Smooth muscle cell (in vitro differentiated cells): ENCODE data around the gene EXD3. TPM values are rescaled to one million over a fixed set of nuclear protein-coding genes. Genes with fewer than 3 reads are reported as not detected.

Experiments
- DNase-seq: peaks from one replicate; lab custom pipeline; 2025; ENCODE audit not compliant: unreplicated experiment; lab: John Stamatoyannopoulos, UW
- H2AFZ ChIP-seq: fragments of 200-600 bp; sonication (generic); 2 replicates; pipeline ENCODE4 v1.6.0; 2016; ENCODE audit warnings: antibody characterized with exemption, low read depth, mild to moderate bottlenecking
- H3F3A ChIP-seq: fragments of 200-600 bp; sonication (generic); 2 replicates; pipeline ENCODE4 v1.6.0; 2017; ENCODE audit warnings: antibody characterized with exemption, low read depth
- H3K27ac ChIP-seq: fragments of 200-600 bp; sonication (generic); 2 replicates; pipeline ENCODE4 v1.5.1; 2016; ENCODE audit warnings: low read depth, mild to moderate bottlenecking
- H3K27me3 ChIP-seq: fragments of 200-600 bp; sonication (generic); 2 replicates; pipeline ENCODE4 v1.6.1; 2016; ENCODE audit warnings: low read depth, mild to moderate bottlenecking
- H3K36me3 ChIP-seq: fragments of 200-600 bp; sonication (generic); 2 replicates; pipeline ENCODE4 v1.5.1; 2016; ENCODE audit warnings: low read depth
- H3K4me1 ChIP-seq: fragments of 200-600 bp; sonication (generic); 2 replicates; pipeline ENCODE4 v1.5.1; 2016; ENCODE audit warnings: low read depth
- H3K4me2 ChIP-seq: fragments of 200-600 bp; sonication (generic); 2 replicates; pipeline ENCODE4 v1.6.0; 2016; ENCODE audit warnings: mild to moderate bottlenecking
- H3K4me3 ChIP-seq: fragments of 200-600 bp; sonication (generic); 2 replicates; pipeline ENCODE4 v1.5.1; 2016; ENCODE audit warnings: mild to moderate bottlenecking
- H3K79me2 ChIP-seq: fragments of 200-600 bp; sonication (generic); 2 replicates; pipeline ENCODE4 v1.6.0; 2016; ENCODE audit warnings: low read depth, mild to moderate bottlenecking
- H3K9ac ChIP-seq: fragments of 200-600 bp; sonication (generic); 2 replicates; pipeline ENCODE4 v1.6.0; 2016; ENCODE audit warnings: low read depth
- H3K9me3 ChIP-seq: fragments of 200-600 bp; sonication (generic); replicated peaks from 2 replicates; pipeline ENCODE4 v1.5.1; 2016; ENCODE audit warnings: low read depth
- H4K20me1 ChIP-seq: fragments of 200-600 bp; sonication (generic); 2 replicates; pipeline ENCODE4 v1.6.0; 2016; ENCODE audit warnings: low read depth
- CTCF ChIP-seq: fragments of 200-600 bp; sonication (generic); IDR thresholded peaks from 2 replicates; pipeline ENCODE4 v1.5.1; 2017; ENCODE audit warnings: borderline replicate concordance, mild to moderate bottlenecking, antibody characterized with exemption; ENCODE audit not compliant: insufficient read depth, poor library complexity, severe bottlenecking
- WGBS: methylation state at CpG from one replicate; pipeline ENCODE4 v1.1.7; 2016; ENCODE audit warnings: low lambda C conversion rate; 5-methylcytosine and 5-hydroxymethylcytosine counted together
- polyA plus RNA-seq: library from polyadenylated mRNA; unstranded; fragments of >200 nt; fragmentation: Nextera tagmentation; extraction: Ambion mirVana; gene quantifications from 2 replicates; pipeline ENCODE4 v1.2.1, GENCODE V29; 2016
- total RNA-seq: library from RNA; depleted of rRNA; stranded (reverse); fragments of >200 nt; gene quantifications from 2 replicates; pipeline ENCODE4 v1.2.3, GENCODE V29; 2014

EXD3 gene
- total and polyA plus RNA-seq, 2 experiments from 2014 or later: 3.1 to 15.7 TPM

DNA sequence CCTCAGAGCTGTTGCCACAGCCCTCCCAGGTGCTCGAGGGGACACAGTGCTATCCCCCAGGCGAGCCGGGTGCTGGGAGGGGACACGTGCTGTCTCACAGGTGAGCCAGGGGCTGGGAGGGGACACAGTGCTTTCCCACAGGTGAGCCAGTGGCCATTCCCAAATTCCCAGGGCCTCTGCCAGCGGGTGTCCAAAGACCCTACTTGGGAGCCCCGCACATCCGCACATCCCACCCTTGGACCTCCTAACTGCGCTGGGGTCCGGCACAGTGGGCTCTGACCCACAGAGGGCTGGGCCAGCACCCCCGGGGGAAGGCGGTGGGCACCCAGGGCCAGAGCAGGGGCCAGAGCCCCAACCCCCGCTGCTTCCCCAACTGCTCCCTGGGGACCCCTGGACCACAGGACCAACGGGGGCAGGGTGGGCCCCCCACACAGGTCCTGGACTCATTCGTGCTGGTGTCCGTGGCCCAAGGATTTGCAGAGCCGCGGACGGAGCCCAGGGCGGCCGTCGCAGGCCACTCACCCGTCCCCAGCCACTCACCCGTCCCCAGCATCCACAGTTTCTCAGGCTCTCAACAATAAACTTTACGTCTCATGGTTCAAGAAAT lies 17.9 kb downstream of the EXD3 start:
- TF ChIP-seq CTCF: no peak
- DNase-seq: no peak

GRCh38 chr9:137403269-137403668 lies 19.7 kb downstream of the EXD3 start:
- Histone ChIP-seq H4K20me1 (peaks cover 44% of the 10 kb centered on the region), H2AFZ (no peak overlapping the region), H3K4me3 (no peak overlapping the region), H3K36me3 (no peaks in the 10 kb centered on the region), H3K4me2 (no peak overlapping the region), H3K9me3 (no peaks in the 10 kb centered on the region), H3K79me2 (no peaks in the 10 kb centered on the region), H3K9ac (no peak overlapping the region), H3F3A (no peaks in the 10 kb centered on the region), H3K27ac (no peak overlapping the region), H3K4me1 (no peaks in the 10 kb centered on the region), H3K27me3 (no peaks in the 10 kb centered on the region)
- no peak for TF ChIP-seq CTCF
- no peak for DNase-seq
- WGBS: 95% methylated on average over 15 of the region's 15 CpGs

More for the DNA sequence above, 17.9 kb downstream of the EXD3 start:
- Histone ChIP-seq H3K36me3 (no peaks in the 10 kb centered on the region), H3K27ac (no peak overlapping the region), H3K4me1 (no peaks in the 10 kb centered on the region), H3K9me3 (no peaks in the 10 kb centered on the region), H3K4me3 (no peak overlapping the region), H2AFZ (no peak overlapping the region), H3K27me3 (no peaks in the 10 kb centered on the region), H3K9ac (no peak overlapping the region), H4K20me1 (peaks cover 56% of the 10 kb centered on the region), H3F3A (no peaks in the 10 kb centered on the region), H3K4me2 (no peak overlapping the region), H3K79me2 (no peaks in the 10 kb centered on the region)
- WGBS: 93% methylated on average over 20 of the region's 24 CpGs

- peaks cover 40% of the 10 kb centered on the region for H4K20me1 ChIP-seq
- WGBS: 97% methylated on average over 11 of the region's 11 CpGs
- H3K4me2 ChIP-seq: no peak overlapping the region
- H2AFZ ChIP-seq: no peak overlapping the region
- H3K9me3 ChIP-seq: no peaks in the 10 kb centered on the region
- H3F3A ChIP-seq: no peaks in the 10 kb centered on the region
- H3K36me3 ChIP-seq: no peaks in the 10 kb centered on the region
- no peak overlapping the region for H3K9ac ChIP-seq
- no peaks in the 10 kb centered on the region for H3K4me1 ChIP-seq
- no peaks in the 10 kb centered on the region for H3K27me3 ChIP-seq
- no peak for TF ChIP-seq CTCF
- H3K79me2 ChIP-seq: no peaks in the 10 kb centered on the region
- no peak for DNase-seq
- no peak overlapping the region for H3K4me3 ChIP-seq
- H3K27ac ChIP-seq: no peak overlapping the region
These were observed 20.2 kb downstream of the EXD3 start for GRCh38 chr9:137402746-137403145.
